ENCODE measurements around the gene MACROD2.

MACROD2 gene

GRCh38 chr20:14751191-14751590, 755.9 kb downstream of the MACROD2 start:
- no peaks in the 10 kb centered on the region for H3K9me3 ChIP-seq
- no peaks in the 10 kb centered on the region for H3K27me3 ChIP-seq
- no peaks in the 10 kb centered on the region for H4K20me1 ChIP-seq
- no peaks in the 10 kb centered on the region for H3K36me3 ChIP-seq
- no peak overlapping the region for H3K4me2 ChIP-seq
- peaks cover 16% of the 10 kb centered on the region for H3K4me1 ChIP-seq
- no peak overlapping the region for H3K27ac ChIP-seq
- TF ChIP-seq Cebpa-rat (IDR thresholded peaks at IDR 0.05), result no peak
- H3K9ac ChIP-seq, result no peak overlapping the region
- no peak overlapping the region for H3K4me3 ChIP-seq

- Histone ChIP-seq H3K36me3 (no peaks in the 10 kb centered on the region), H4K20me1 (no peaks in the 10 kb centered on the region), H3K9ac (no peak overlapping the region), H3K4me3 (no peak overlapping the region), H3K27ac (no peak overlapping the region), H3K9me3 (no peaks in the 10 kb centered on the region), H3K4me2 (no peak overlapping the region), H3K27me3 (no peaks in the 10 kb centered on the region), H3K4me1 (peaks cover 15% of the 10 kb centered on the region)
- TF ChIP-seq Cebpa-rat (IDR thresholded peaks at IDR 0.05), result no peak
These were observed 762.4 kb downstream of the MACROD2 start for GRCh38 chr20:14757728-14758127.

GRCh38 chr20:14758356-14758755, 763.0 kb downstream of the MACROD2 start:
- no peak overlapping the region for H3K4me3 ChIP-seq
- no peaks in the 10 kb centered on the region for H3K27me3 ChIP-seq
- no peak overlapping the region for H3K9ac ChIP-seq
- no peaks in the 10 kb centered on the region for H3K9me3 ChIP-seq
- peaks cover 10% of the 10 kb centered on the region for H3K4me1 ChIP-seq
- TF ChIP-seq Cebpa-rat (IDR thresholded peaks at IDR 0.05), result no peak
- no peak overlapping the region for H3K4me2 ChIP-seq
- no peaks in the 10 kb centered on the region for H3K36me3 ChIP-seq
- no peak overlapping the region for H3K27ac ChIP-seq
- H4K20me1 ChIP-seq, result no peaks in the 10 kb centered on the region

DNA sequence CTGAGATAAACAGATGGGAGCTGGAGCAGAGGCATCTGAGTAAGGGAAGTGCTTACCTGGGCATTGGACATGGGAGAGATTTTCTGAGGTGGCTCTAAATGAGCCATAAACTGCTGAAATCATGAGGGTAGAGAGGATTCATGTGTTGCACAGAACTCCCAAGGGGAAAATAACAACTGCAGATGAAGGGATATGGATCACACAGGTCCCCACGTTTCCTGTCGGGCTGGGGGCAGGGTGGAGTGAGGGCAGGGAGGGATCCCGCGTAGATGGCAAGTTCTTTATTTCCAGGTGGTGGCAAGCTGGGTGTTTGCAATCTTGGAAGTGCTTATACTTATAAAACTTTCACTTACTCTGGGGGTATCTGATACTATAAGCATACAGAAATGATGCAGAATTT, 764.7 kb downstream of the MACROD2 start:
- Histone ChIP-seq H3K4me2 (no peak overlapping the region), H3K27ac (no peak overlapping the region), H3K36me3 (no peaks in the 10 kb centered on the region), H3K4me3 (no peak overlapping the region), H4K20me1 (no peaks in the 10 kb centered on the region), H3K9me3 (no peaks in the 10 kb centered on the region), H3K27me3 (no peaks in the 10 kb centered on the region), H3K4me1 (no peaks in the 10 kb centered on the region), H3K9ac (no peak overlapping the region)
- no peak for TF ChIP-seq Cebpa-rat (IDR thresholded peaks at IDR 0.05)

DNA sequence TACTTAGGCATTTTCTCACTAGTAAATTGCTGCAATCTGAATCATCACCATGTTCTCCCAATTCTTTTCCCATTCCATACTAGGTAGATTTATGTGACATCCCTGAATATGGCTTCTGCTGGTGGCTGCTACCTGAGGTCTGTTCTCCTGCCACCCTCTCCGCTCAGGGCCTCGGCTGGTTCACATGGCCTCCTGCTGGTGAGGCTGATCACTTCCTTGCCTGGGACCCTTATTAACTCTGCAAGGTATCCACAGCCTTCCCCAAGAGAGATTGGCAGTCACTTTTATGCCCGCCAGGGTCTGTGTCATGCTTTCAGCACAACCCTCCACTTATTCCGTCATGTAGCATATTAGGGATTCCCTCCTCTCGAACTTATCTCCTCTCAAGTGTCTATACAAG, 766.6 kb downstream of the MACROD2 start:
- no peak for TF ChIP-seq Cebpa-rat (IDR thresholded peaks at IDR 0.05)
- Histone ChIP-seq H3K27ac (no peak overlapping the region), H3K36me3 (no peaks in the 10 kb centered on the region), H3K9ac (no peak overlapping the region), H3K4me3 (no peak overlapping the region), H4K20me1 (no peaks in the 10 kb centered on the region), H3K4me2 (no peak overlapping the region), H3K27me3 (no peaks in the 10 kb centered on the region), H3K9me3 (no peaks in the 10 kb centered on the region), H3K4me1 (no peaks in the 10 kb centered on the region)

- H3K27me3 ChIP-seq, result no peaks in the 10 kb centered on the region
- no peaks in the 10 kb centered on the region for H3K4me1 ChIP-seq
- TF ChIP-seq Cebpa-rat (IDR thresholded peaks at IDR 0.05), result no peak
- H4K20me1 ChIP-seq, result no peaks in the 10 kb centered on the region
- no peaks in the 10 kb centered on the region for H3K36me3 ChIP-seq
- no peak overlapping the region for H3K9ac ChIP-seq
- no peaks in the 10 kb centered on the region for H3K9me3 ChIP-seq
- H3K27ac ChIP-seq, result no peak overlapping the region
- H3K4me3 ChIP-seq, result no peak overlapping the region
- no peak overlapping the region for H3K4me2 ChIP-seq
These were observed 769.4 kb downstream of the MACROD2 start for GRCh38 chr20:14764511-14765369.

- Histone ChIP-seq H3K27ac (no peak overlapping the region), H3K9me3 (no peaks in the 10 kb centered on the region), H3K4me2 (no peak overlapping the region), H3K4me1 (no peaks in the 10 kb centered on the region), H3K27me3 (no peaks in the 10 kb centered on the region), H4K20me1 (no peaks in the 10 kb centered on the region), H3K4me3 (no peak overlapping the region), H3K9ac (no peak overlapping the region), H3K36me3 (no peaks in the 10 kb centered on the region)
- no peak for TF ChIP-seq Cebpa-rat (IDR thresholded peaks at IDR 0.05)
These were observed 770.0 kb downstream of the MACROD2 start for GRCh38 chr20:14765370-14765701.

DNA sequence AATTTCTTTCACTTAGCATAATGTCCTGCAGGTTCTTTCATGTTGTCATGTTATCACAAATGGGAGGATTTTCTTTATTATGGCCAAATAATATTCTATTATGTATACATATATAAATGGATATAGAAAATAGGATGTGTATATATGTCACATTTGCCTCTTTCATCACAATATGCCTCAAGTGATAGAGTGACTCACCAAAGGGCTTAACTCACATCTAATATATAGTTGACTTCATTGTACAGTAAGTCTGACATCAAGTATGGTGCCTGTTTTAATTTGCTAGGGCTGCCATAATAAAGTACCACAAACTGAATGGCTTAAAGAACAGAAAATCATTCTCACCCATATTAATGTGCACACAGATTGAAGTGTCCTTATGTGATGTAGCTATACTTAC, 778.2 kb downstream of the MACROD2 start:
- no peak overlapping the region for H3K4me2 ChIP-seq
- no peaks in the 10 kb centered on the region for H3K36me3 ChIP-seq

GRCh38 chr20:14775778-14776177, 780.5 kb downstream of the MACROD2 start:
- no peak for TF ChIP-seq Cebpa-rat (IDR thresholded peaks at IDR 0.05)
- Histone ChIP-seq H3K27me3 (no peaks in the 10 kb centered on the region), H3K9me3 (no peaks in the 10 kb centered on the region), H3K4me1 (no peaks in the 10 kb centered on the region), H4K20me1 (no peaks in the 10 kb centered on the region), H3K9ac (no peak overlapping the region), H3K27ac (no peak overlapping the region), H3K36me3 (no peaks in the 10 kb centered on the region), H3K4me3 (no peak overlapping the region), H3K4me2 (no peak overlapping the region)

More for the DNA sequence above, 778.2 kb downstream of the MACROD2 start:
- Histone ChIP-seq H3K27me3 (no peaks in the 10 kb centered on the region), H3K27ac (no peak overlapping the region), H3K4me1 (no peaks in the 10 kb centered on the region), H3K9me3 (no peaks in the 10 kb centered on the region), H3K9ac (no peak overlapping the region), H4K20me1 (no peaks in the 10 kb centered on the region), H3K4me3 (no peak overlapping the region)
- no peak for TF ChIP-seq Cebpa-rat (IDR thresholded peaks at IDR 0.05)

- no peaks in the 10 kb centered on the region for H4K20me1 ChIP-seq
- no peak overlapping the region for H3K4me2 ChIP-seq
- TF ChIP-seq Cebpa-rat (IDR thresholded peaks at IDR 0.05), result no peak
- H3K27ac ChIP-seq, result no peak overlapping the region
- no peaks in the 10 kb centered on the region for H3K36me3 ChIP-seq
- no peaks in the 10 kb centered on the region for H3K4me1 ChIP-seq
- no peaks in the 10 kb centered on the region for H3K27me3 ChIP-seq
- H3K9ac ChIP-seq, result no peak overlapping the region
- no peaks in the 10 kb centered on the region for H3K9me3 ChIP-seq
- H3K4me3 ChIP-seq, result no peak overlapping the region
These were observed 782.3 kb downstream of the MACROD2 start for GRCh38 chr20:14777591-14777990.

DNA sequence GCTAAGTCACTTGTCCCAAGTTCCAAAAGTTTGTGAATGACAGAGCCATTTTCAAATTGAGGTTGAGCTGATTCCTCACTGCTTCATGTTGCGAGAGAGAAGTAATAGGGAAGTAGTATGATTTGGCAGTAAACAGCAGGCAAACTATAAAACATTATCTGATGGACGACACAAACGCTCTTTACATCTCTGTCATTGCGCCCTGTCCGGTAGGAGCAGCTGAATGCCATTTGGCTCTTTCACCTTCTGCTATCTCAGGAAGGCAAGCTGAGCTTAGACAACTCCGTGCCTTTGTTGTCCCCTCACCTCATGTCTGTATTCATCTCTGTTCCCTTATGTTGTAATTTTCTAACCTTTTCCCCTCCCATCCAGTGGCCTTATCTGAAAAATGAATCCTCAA, 782.8 kb downstream of the MACROD2 start:
- H3K27ac ChIP-seq, result no peak overlapping the region
- H3K4me3 ChIP-seq, result no peak overlapping the region
- no peak overlapping the region for H3K9ac ChIP-seq
- no peak for TF ChIP-seq Cebpa-rat (IDR thresholded peaks at IDR 0.05)
- no peaks in the 10 kb centered on the region for H3K4me1 ChIP-seq
- H3K27me3 ChIP-seq, result no peaks in the 10 kb centered on the region
- H4K20me1 ChIP-seq, result no peaks in the 10 kb centered on the region
- H3K36me3 ChIP-seq, result no peaks in the 10 kb centered on the region
- no peak overlapping the region for H3K4me2 ChIP-seq
- H3K9me3 ChIP-seq, result no peaks in the 10 kb centered on the region

All from BLaER1 (cell line).